AG09319 (cell line): ENCODE results near the gene STMND1.

Experiments used
- DNase-seq: peaks from one replicate; pipeline ENCODE4 v3.0.0-alpha.2; 2010; ENCODE audit warnings: low read depth; ENCODE audit errors: extremely low read depth
- CTCF ChIP-seq: IDR thresholded peaks from 2 replicates; pipeline ENCODE4 v1.5.1; 2011; ENCODE audit warnings: low read depth, mild to moderate bottlenecking, inconsistent platforms, low read length, moderate library complexity

The STMND1 gene

DNA sequence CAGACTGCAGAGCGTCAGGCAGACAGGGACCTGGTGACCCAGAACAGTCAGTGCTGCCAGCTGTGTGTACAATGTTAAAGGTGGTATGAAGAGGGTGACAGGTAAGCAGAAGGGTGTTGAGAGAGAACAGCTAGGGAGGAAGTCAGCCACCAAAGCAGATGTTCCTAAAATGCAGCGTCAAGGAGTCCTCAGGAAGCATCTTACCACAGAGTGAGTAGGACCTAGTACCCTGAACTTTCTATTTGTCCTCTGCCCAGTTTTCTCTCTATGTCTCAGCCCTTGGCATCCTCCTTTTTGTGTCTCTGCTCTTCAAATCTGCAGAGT lies 14.2 kb downstream of the STMND1 start:
- no peak for DNase-seq
- no peak for TF ChIP-seq CTCF

GRCh38 chr6:17120019-17120418 lies 18.2 kb downstream of the STMND1 start:
- peak; percentile 78 for DNase-seq
- no peak for TF ChIP-seq CTCF

DNA sequence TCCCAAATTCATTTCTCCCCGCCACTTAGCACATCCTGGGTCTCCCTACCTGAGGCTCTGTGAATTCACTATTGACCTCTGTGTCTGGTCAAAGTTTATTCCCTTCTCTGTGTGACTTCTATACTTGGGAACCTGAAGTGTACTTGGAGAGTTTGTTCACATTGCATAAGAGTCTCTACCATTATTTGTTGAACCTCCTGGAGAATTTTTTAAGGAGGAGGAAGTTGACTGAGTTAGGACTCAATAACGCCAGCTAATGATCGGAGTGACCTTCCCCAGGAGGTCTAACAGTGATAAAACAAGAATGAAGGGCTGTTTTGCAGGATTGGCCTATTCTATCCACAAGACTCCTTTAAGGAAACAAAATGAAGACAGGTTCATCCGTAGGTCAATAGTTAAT lies 23.6 kb downstream of the STMND1 start:
- DNase-seq = no peak
- TF ChIP-seq CTCF = no peak

DNA sequence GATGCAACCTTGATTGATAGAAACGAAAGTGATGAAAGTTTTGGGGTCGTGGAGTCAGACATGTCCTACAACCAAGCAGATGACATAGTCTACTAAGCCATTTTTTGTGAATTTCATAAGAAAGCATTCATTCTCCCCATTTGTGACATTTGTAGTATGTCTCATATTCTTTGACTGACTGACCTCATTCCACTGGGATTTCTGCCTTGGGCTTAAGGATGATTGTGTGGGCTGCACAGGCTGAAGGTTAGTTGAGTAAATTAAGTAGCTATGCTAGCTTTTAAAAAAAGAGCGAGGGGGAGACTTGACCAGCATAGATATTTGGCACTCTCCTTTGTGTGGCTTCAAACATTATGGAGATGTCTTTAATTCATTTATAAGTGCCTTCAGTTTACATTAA lies 28.9 kb downstream of the STMND1 start:
- DNase-seq = no peak
- no peak for TF ChIP-seq CTCF

DNA sequence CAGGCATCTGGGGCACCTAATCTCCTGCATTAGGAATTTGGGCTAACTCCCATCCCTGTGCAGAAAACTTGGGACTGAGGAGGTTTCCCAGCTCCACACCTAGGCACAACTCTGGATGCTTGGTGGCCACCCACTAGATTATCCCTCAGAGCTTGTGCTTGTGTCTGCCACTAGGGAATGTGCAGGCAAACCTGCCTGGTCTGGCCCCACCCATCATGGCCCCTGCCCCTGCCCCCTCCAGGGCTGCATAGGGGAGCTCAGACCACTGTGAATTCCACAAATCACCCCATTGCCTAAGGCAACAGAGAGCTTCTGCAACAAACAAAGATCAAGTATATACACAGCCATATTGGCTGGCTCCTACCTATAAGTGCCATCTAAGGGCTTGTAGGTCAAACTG lies 31.1 kb downstream of the STMND1 start:
- TF ChIP-seq CTCF = no peak
- no peak for DNase-seq

GRCh38 chr6:17138033-17138432 lies 36.2 kb downstream of the STMND1 start:
- no peak for TF ChIP-seq CTCF
- DNase-seq = no peak

GRCh38 chr6:17144016-17144415 lies 42.2 kb downstream of the STMND1 start:
- TF ChIP-seq CTCF = no peak
- no peak for DNase-seq
